C1 segment of cervical spinal cord (tissue), 14 donors: ENCODE results near the gene CALR3.
A peak's percentile ranks its signal among the peaks of the same experiment; 100 is the strongest.
"Not testable (repeated sequence)": the region's sequence is repeated elsewhere in the genome, so short reads cannot be mapped to it uniquely, and the experiment has no call there.

Source experiments
- DNase-seq, 14 donors: peaks; one replicate each; lab custom pipeline; 2025; lab: John Stamatoyannopoulos, UW

CALR3 gene

GRCh38 chr19:16458391-16459341 lies 37.3 kb downstream of the CALR3 start:
- no peak for DNase-seq

GRCh38 chr19:16457954-16458331 lies 38.0 kb downstream of the CALR3 start:
- DNase-seq = no peak

- peak in 6 of 14 donors; percentile 18 to 68 (median 40) for DNase-seq
Observed at GRCh38 chr19:16457195-16457953, 38.6 kb downstream of the CALR3 start.

- peak in 1 of 14 donors; percentile 66 for DNase-seq
Observed at GRCh38 chr19:16456652-16457194, 39.2 kb downstream of the CALR3 start.

GRCh38 chr19:16455489-16455888 lies 40.5 kb downstream of the CALR3 start:
- DNase-seq = no peak

GRCh38 chr19:16454351-16454918 lies 41.5 kb downstream of the CALR3 start:
- DNase-seq = no peak

- no peak for DNase-seq
Observed at GRCh38 chr19:16452325-16452724, 43.6 kb downstream of the CALR3 start.

- no peak for DNase-seq
Observed at GRCh38 chr19:16449330-16449961, 46.5 kb downstream of the CALR3 start.

GRCh38 chr19:16448872-16449271 lies 47.1 kb downstream of the CALR3 start:
- not testable (repeated sequence) for DNase-seq

- peak in 7 of 14 donors; percentile 9 to 45 (median 31) for DNase-seq
Observed at GRCh38 chr19:16446724-16447368, 49.1 kb downstream of the CALR3 start.

GRCh38 chr19:16446108-16446723 lies 49.8 kb downstream of the CALR3 start:
- DNase-seq = no peak

- no peak for DNase-seq
Observed at GRCh38 chr19:16445238-16446107, 50.5 kb downstream of the CALR3 start.

- DNase-seq = no peak
Observed at GRCh38 chr19:16444269-16444600, 51.7 kb downstream of the CALR3 start.

GRCh38 chr19:16442386-16443276 lies 53.3 kb downstream of the CALR3 start:
- peak in 2 of 14 donors; percentile 14 to 20 for DNase-seq

GRCh38 chr19:16441661-16442162 lies 54.3 kb downstream of the CALR3 start:
- DNase-seq = no peak

GRCh38 chr19:16436780-16437332 lies 59.1 kb downstream of the CALR3 start:
- DNase-seq = no peak

GRCh38 chr19:16435999-16436650 lies 59.8 kb downstream of the CALR3 start:
- DNase-seq = peak in 1 of 14 donors; percentile 61
